NK-92 (cell line): ENCODE measurements around the gene INSC.

Experiments used
- DNase-seq: peaks from one replicate; lab custom pipeline; 2025; ENCODE audit not compliant: unreplicated experiment; lab: John Stamatoyannopoulos, UW

INSC gene

GRCh38 chr11:15146271-15147003, 31.7 kb downstream of the INSC start:
- no peak for DNase-seq

DNA sequence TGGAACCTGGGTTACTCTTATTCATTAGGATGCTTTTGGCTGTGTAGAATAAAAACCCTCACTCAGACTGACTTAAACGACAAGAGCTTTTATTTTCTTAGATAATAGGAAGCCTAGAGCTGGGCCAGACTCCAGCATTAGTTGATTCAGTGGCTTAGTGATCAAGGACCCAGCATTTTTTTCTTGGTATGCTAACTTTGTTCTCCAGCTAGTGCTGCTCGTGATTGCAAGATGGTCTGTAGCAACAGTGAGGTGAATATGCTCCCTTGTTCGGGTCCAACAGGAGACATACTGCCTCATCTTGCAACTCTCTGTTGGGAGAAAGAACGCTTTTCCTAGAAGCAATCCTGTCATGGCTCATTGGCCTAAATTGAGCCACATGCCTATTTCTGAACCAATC, 33.4 kb downstream of the INSC start:
- DNase-seq: no peak

GRCh38 chr11:15149050-15149449, 34.3 kb downstream of the INSC start:
- DNase-seq: no peak

GRCh38 chr11:15150507-15150906, 35.8 kb downstream of the INSC start:
- DNase-seq: no peak

GRCh38 chr11:15153231-15153630, 38.5 kb downstream of the INSC start:
- no peak for DNase-seq

- DNase-seq: no peak
These were observed 42.5 kb downstream of the INSC start for GRCh38 chr11:15157181-15157580.

DNA sequence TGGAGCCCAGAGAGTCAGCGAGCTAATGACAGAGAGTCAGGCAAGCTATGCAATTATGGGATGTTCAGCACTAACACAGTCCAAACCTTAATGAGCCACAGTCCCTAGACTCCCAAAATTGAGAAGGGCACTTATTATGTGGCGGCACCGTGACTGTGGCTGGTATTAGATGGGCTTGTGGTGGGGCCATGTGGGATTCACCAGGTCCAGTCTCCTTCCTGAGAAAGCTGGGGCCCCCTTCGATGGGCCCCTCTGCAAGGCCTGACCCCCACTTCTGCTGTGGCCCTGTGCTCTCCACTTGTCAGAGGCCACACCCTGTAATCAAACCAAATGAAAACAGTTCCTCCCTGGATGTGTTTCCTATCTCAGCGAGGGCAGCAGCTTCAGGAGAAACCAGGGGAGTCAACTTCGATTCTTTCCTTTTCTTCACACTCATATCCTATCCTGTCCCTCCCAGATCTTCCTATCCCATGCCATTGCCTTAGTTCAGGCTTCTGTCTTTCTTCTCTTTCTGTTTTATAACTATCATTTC, 42.9 kb downstream of the INSC start:
- DNase-seq: no peak

DNA sequence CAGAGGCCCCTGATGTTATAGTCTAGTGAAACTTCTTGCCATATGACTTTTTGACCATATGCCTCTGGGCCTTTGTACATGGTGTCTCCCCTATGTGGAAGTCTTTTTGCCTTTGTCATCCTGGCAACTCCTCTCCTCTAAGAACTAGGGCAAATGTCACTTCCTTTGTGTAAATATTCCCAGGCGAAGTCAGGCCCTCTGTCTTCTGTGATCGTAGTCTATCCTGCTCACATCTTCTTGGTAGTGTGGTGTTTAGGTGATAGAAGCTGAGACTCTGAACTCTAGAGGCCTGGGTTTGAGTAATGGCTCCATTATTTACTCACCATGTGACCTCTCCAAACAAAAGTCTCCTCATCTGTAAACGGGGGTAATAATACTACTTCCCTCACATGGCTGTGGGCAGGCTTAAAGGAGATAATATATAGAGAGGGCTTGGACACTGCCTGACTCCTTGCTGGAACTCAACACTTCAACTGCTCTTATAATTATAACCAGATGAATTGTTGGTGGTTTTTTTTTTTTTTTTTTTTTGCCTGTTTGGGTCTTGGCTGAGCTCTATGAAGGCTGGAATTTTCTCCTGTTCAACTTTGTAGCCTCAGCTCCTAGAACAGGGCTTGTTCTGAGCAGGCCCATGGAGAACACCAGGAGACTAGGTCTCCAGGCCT, 43.8 kb downstream of the INSC start:
- no peak for DNase-seq

GRCh38 chr11:15159085-15159484, 44.4 kb downstream of the INSC start:
- no peak for DNase-seq

- DNase-seq: no peak
These were observed 47.1 kb downstream of the INSC start for GRCh38 chr11:15161790-15162189.

DNA sequence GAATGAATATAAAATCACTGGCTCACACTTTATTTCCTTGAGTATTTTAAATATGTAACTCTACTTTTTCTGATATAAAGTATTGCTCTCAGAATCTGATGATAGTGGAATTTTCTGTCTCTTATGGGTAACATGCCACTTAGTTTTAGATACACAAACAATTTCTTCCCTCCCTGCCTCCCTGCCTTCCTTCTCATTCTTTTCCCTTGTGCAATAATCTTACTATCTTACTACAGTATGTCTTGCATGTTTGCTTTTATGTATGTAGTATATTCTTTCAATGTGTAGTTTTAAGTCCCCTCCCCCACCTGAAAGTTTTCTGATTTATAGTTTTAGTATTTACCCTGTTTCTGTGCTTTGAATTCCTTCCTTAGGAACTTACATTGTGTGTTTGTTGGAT, 48.4 kb downstream of the INSC start:
- no peak for DNase-seq

- no peak for DNase-seq
These were observed 51.5 kb downstream of the INSC start for GRCh38 chr11:15166204-15166603.

GRCh38 chr11:15169815-15170551, 55.3 kb downstream of the INSC start:
- no peak for DNase-seq

DNA sequence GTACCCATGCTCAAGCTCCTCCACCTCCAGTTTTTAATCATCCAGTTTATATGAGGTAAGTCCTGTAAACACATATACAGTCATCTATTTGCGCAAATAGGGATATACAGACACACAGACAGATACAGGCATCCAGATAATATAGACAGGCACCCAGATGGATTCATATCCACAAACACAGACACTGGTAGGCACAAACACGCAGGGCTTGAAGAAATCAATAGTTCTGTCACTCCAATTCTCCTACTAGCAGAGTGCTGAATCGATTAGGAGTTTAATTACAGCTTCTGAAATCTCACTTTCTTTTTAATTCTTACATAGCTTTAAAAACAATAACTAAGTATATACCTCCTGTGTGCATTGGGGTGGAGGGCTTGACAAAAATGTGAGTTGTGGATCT, 56.0 kb downstream of the INSC start:
- DNase-seq: no peak

GRCh38 chr11:15171956-15172355, 57.2 kb downstream of the INSC start:
- DNase-seq: no peak

GRCh38 chr11:15175831-15176230, 61.1 kb downstream of the INSC start:
- DNase-seq: no peak

- no peak for DNase-seq
These were observed 62.0 kb downstream of the INSC start for GRCh38 chr11:15176646-15177163.

GRCh38 chr11:15177491-15177890, 62.8 kb downstream of the INSC start:
- DNase-seq: no peak

DNA sequence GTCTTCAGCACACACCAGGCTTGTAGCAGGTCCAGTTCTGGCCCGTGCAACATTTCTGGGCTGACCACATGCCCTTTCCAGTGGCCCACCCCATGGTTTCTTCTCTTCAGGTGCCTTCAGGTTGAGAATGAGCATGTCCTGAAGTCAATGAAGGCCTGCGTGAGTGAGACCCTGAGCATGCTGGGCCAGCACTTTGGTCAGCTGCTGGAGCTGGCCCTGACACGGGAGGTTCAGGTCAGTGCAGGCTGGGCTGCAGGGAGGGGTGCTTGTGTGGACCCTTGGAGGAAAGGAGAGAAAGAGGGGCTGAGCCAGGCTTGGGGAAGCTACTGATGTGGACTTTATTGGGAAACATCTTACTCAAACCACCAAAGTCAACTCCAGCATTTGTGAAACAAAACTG, 63.5 kb downstream of the INSC start:
- no peak for DNase-seq

DNA sequence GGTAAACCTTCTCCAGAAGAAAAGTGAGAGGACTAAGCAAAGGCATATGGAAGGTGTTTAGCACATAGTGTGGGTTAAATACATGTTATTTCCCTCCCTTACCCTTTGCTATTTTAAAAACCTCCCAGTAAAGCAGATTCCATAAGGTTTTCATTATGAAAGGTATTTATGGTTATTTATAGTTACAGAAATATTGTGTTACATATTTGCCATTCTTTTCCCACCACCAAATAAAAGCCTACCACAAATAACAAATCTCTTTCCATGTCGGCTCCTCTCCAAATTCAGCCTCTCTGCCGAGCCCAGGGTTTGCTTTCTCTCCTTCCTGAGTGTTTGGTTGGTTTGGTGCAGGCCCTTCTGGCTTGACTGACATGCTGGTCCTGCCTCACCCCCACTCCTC, 64.4 kb downstream of the INSC start:
- DNase-seq: no peak

DNA sequence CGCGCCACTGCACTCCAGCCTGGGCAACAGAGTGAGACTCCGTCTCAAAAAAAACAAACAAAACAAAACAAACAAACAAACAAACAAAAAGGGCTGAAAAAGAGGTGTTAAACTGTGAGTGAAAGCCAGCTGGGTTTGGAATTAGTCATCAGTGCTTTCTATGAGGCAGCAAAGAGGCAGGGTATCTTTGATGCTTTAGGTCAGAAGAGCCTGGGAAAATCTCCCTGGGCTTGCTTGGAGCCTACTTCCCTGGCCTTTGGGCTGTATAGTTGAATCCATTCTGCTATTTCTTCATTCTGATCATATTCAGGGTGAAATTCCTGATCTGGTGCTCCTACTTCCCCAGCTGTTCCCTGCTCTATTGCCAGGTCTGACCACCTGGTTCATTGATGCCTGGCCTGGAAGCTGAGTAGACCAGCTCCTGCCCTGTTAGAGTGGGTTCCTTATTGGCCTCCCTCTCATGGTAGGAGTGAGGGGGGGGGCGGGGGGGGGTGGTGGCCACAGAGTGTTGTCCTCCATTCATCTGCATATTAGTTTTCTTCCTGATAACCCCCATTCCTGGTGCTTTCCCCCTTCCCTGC, 65.6 kb downstream of the INSC start:
- DNase-seq: no peak
